Measurements from ENCODE around the gene HPSE.
A peak's percentile ranks its signal among the peaks of the same experiment; 100 is the strongest.
"Not testable (repeated sequence)": the region's sequence is repeated elsewhere in the genome, so short reads cannot be mapped to it uniquely, and the experiment has no call there.

Gene HPSE

GRCh38 chr4:83282049-83282535 is 52.6 kb downstream of the HPSE start:
- DNase-seq: peak; percentile 18

GRCh38 chr4:83281307-83281706 is 53.3 kb downstream of the HPSE start:
- DNase-seq: no peak

GRCh38 chr4:83276299-83277040 is 58.2 kb downstream of the HPSE start:
- no peak for DNase-seq

GRCh38 chr4:83273926-83274325 is 60.7 kb downstream of the HPSE start:
- DNase-seq: not testable (repeated sequence)

GRCh38 chr4:83272900-83273299 is 61.7 kb downstream of the HPSE start:
- no peak for DNase-seq

GRCh38 chr4:83269256-83269655 is 65.4 kb downstream of the HPSE start:
- DNase-seq: no peak

GRCh38 chr4:83268491-83268890 is 66.2 kb downstream of the HPSE start:
- DNase-seq: no peak

GRCh38 chr4:83267830-83268475 is 66.7 kb downstream of the HPSE start:
- no peak for DNase-seq

- no peak for DNase-seq
Observed at GRCh38 chr4:83267121-83267829, 67.4 kb downstream of the HPSE start.

- no peak for DNase-seq
Observed at GRCh38 chr4:83266689-83267088, 68.0 kb downstream of the HPSE start.

- DNase-seq: no peak
Observed at GRCh38 chr4:83263106-83263505, 71.5 kb downstream of the HPSE start.

GRCh38 chr4:83262682-83263081 is 72.0 kb downstream of the HPSE start:
- no peak for DNase-seq

GRCh38 chr4:83261307-83261706 is 73.3 kb downstream of the HPSE start:
- DNase-seq: no peak

GRCh38 chr4:83259586-83259985 is 75.1 kb downstream of the HPSE start:
- DNase-seq: no peak

GRCh38 chr4:83258461-83258860 is 76.2 kb downstream of the HPSE start:
- DNase-seq: no peak

- no peak for DNase-seq
Observed at GRCh38 chr4:83257811-83258210, 76.8 kb downstream of the HPSE start.

- DNase-seq: no peak
Observed at GRCh38 chr4:83255584-83255983, 79.1 kb downstream of the HPSE start.

- no peak for DNase-seq
Observed at GRCh38 chr4:83252782-83253405, 81.8 kb downstream of the HPSE start.

- DNase-seq: no peak
Observed at GRCh38 chr4:83251447-83251830, 83.2 kb downstream of the HPSE start.

GRCh38 chr4:83250687-83251446 is 83.8 kb downstream of the HPSE start:
- no peak for DNase-seq

- no peak for DNase-seq
Observed at GRCh38 chr4:83248486-83248885, 86.2 kb downstream of the HPSE start.

Measured in right kidney (tissue), 1 donor.